ENCODE measurements around the gene ROCK2. TPM values are rescaled to one million over a fixed set of nuclear protein-coding genes. Genes with fewer than 3 reads are reported as not detected.
A peak's percentile ranks its signal among the peaks of the same experiment; 100 is the strongest.

Gene ROCK2
- total and polyA plus RNA-seq, 4 experiments from 2014 or later: 4.0 to 26.7 (median 21.6) TPM

DNA sequence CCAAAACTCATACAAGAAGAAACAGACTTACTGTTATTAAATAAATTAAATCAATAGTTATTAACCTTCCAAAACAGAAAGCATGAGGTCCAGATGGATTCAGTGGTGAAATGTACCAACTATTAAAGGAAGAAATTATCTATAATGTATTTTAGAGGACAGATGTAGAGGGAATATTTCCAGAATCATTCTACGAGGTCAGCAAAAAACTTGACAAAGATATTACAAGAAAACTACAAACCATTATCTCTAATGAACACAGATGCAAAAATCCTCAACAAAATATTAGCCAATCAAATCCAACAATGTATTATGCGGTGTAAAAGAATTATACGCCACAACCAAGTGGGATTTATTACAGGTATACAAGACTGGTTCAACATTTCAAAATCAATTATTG lies 63.7 kb downstream of the ROCK2 start:
- H3K27ac ChIP-seq (ENCODE audit: low read depth, low read length): no peak overlapping the region
- ChIA-PET CTCF (ENCODE audit: partially characterized antibody) (interaction anchor here (0.5 kb wide), 1 partner anchor 111 kb away, joined by 3 read pairs; no protein-coding TSS in a partner anchor), POLR2A (ENCODE audit: partially characterized antibody) (no interaction called here)
- Mint-ChIP-seq H3K27ac (no peak overlapping the region), H3K9me3 (peaks cover 0 to 12% (median 4%) of the 10 kb centered on the region in 8 donors), H3K4me3 (no peak overlapping the region), H3K36me3 (peaks cover 53 to 75% of the 10 kb centered on the region in 2 donors), H3K4me1 (peaks cover 14 to 32% (median 22%) of the 10 kb centered on the region in 4 donors), H3K27me3 (no peaks in the 10 kb centered on the region)
- peaks cover 4% of the 10 kb centered on the region for H3K36me3 ChIP-seq (ENCODE audit: insufficient read depth, low read length)
- no peaks in the 10 kb centered on the region for H3K4me1 ChIP-seq (ENCODE audit: insufficient read depth, low read length)
- DNase-seq: no peak
- H3K4me3 ChIP-seq (ENCODE audit: low read length in 2 of 2): no peak overlapping the region
- intact Hi-C loops (cut with micrococcal nuclease): no loop called here
- H3K27me3 ChIP-seq (ENCODE audit: insufficient read depth, low read length): no peaks in the 10 kb centered on the region
- H3K9me3 ChIP-seq (ENCODE audit: control insufficient read depth in 1 of 2, low read length in 2 of 2): no peaks in the 10 kb centered on the region

DNA sequence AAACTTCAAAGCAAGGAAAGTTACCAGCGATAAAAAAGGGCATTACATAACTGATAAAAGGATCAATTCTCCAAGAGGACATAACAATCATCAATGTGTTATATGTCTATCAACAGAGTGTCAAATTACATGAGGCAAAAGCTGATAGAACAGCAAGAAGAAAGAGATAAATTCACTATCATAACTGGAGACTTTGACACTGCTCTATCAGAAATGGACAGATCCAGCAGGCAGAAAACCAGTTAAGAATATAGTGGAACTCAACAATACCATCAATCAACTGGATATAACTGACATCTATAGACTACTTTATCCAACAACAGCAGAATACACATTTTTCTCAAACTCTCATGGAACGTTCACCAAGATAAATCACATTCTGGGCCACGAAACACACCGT lies 65.0 kb downstream of the ROCK2 start:
- no peak overlapping the region for H3K4me3 ChIP-seq (ENCODE audit: low read length in 2 of 2)
- CTCF ChIA-PET (ENCODE audit: partially characterized antibody): no interaction called here
- Mint-ChIP-seq H3K27me3 (no peaks in the 10 kb centered on the region), H3K27ac (no peak overlapping the region), H3K4me3 (no peak overlapping the region), H3K36me3 (peaks cover 45 to 68% of the 10 kb centered on the region in 2 donors), H3K4me1 (peaks cover 19 to 40% (median 25%) of the 10 kb centered on the region in 4 donors), H3K9me3 (peaks cover 0 to 12% (median 3%) of the 10 kb centered on the region in 8 donors)
- DNase-seq: no peak
- H3K9me3 ChIP-seq (ENCODE audit: control insufficient read depth in 1 of 2, low read length in 2 of 2): no peaks in the 10 kb centered on the region
- no peaks in the 10 kb centered on the region for H3K27me3 ChIP-seq (ENCODE audit: insufficient read depth, low read length)
- intact Hi-C loops (cut with micrococcal nuclease): no loop called here
- H3K4me1 ChIP-seq (ENCODE audit: insufficient read depth, low read length): no peaks in the 10 kb centered on the region
- POLR2A ChIA-PET (ENCODE audit: partially characterized antibody): no interaction called here
- H3K27ac ChIP-seq (ENCODE audit: low read depth, low read length): no peak overlapping the region
- H3K36me3 ChIP-seq (ENCODE audit: insufficient read depth, low read length): peaks cover 4% of the 10 kb centered on the region

DNA sequence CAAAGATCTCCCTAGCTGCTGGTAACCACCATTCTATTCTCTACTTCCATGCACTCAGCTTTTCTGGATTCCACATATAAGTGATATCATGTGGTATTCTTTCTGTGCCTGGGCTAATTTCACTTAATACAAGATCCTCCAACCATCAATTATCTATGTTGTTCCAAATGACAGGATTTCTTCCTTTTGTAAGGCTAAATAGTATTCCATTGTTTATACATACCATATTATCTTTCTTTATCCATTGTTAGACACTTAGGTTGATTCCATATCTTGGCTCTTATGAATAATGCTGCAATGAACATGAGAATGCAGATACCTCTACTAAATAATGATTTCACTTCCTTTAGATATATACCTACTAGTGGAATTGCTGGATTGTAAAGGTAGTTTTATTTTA lies 66.2 kb downstream of the ROCK2 start:
- intact Hi-C loops (cut with micrococcal nuclease): no loop called here
- Mint-ChIP-seq H3K9me3 (peaks cover 0 to 5% (median 1%) of the 10 kb centered on the region in 8 donors), H3K36me3 (peaks cover 35 to 69% of the 10 kb centered on the region in 2 donors), H3K27me3 (no peaks in the 10 kb centered on the region), H3K27ac (no peak overlapping the region), H3K4me3 (no peak overlapping the region), H3K4me1 (peaks cover 23 to 50% (median 34%) of the 10 kb centered on the region in 4 donors)
- Histone ChIP-seq H3K9me3 (ENCODE audit: control insufficient read depth in 1 of 2, low read length in 2 of 2) (no peaks in the 10 kb centered on the region), H3K27ac (ENCODE audit: low read depth, low read length) (no peak overlapping the region), H3K4me3 (ENCODE audit: low read length in 2 of 2) (no peak overlapping the region), H3K27me3 (ENCODE audit: insufficient read depth, low read length) (no peaks in the 10 kb centered on the region), H3K4me1 (ENCODE audit: insufficient read depth, low read length) (peaks cover 3% of the 10 kb centered on the region), H3K36me3 (ENCODE audit: insufficient read depth, low read length) (no peaks in the 10 kb centered on the region)
- POLR2A ChIA-PET (ENCODE audit: partially characterized antibody): no interaction called here
- CTCF ChIA-PET (ENCODE audit: partially characterized antibody): no interaction called here
- no peak for DNase-seq

DNA sequence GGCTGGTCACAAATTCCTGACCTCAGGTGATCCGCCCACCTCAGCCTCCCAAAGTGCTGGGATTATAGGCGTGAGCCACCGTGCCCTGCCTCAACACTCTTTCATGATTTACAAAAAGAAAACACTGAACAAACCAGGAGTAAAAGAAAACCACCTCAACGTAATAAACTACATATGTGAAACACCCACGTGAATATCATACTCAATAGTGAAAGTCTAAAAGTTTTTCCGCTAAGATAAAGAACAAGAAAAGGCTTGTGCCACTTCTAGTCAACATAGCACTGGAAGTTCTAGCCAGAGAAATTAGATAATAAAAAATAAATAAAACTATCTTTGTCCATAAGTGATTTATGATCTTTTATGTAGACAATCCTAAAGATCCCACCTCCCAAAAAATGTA lies 68.5 kb downstream of the ROCK2 start:
- Mint-ChIP-seq H3K9me3 (peaks cover 0 to 3% (median 0%) of the 10 kb centered on the region in 8 donors), H3K4me1 (peaks cover 18 to 45% (median 32%) of the 10 kb centered on the region in 4 donors), H3K27me3 (no peaks in the 10 kb centered on the region), H3K36me3 (peaks cover 25 to 60% of the 10 kb centered on the region in 2 donors), H3K4me3 (peak overlapping the region in 5 of 8 donors; percentile 31 to 58 (median 45)), H3K27ac (peak overlapping the region in 3 of 7 donors; percentile 9 to 67 (median 43))
- H3K27me3 ChIP-seq (ENCODE audit: insufficient read depth, low read length): no peaks in the 10 kb centered on the region
- H3K4me1 ChIP-seq (ENCODE audit: insufficient read depth, low read length): peaks cover 3% of the 10 kb centered on the region
- H3K36me3 ChIP-seq (ENCODE audit: insufficient read depth, low read length): no peaks in the 10 kb centered on the region
- intact Hi-C loops (cut with micrococcal nuclease): no loop called here
- H3K9me3 ChIP-seq (ENCODE audit: control insufficient read depth in 1 of 2, low read length in 2 of 2): no peaks in the 10 kb centered on the region
- DNase-seq: no peak
- no peak overlapping the region for H3K27ac ChIP-seq (ENCODE audit: low read depth, low read length)
- ChIA-PET CTCF (ENCODE audit: partially characterized antibody) (no interaction called here), POLR2A (ENCODE audit: partially characterized antibody) (no interaction called here)
- no peak overlapping the region for H3K4me3 ChIP-seq (ENCODE audit: low read length in 2 of 2)

DNA sequence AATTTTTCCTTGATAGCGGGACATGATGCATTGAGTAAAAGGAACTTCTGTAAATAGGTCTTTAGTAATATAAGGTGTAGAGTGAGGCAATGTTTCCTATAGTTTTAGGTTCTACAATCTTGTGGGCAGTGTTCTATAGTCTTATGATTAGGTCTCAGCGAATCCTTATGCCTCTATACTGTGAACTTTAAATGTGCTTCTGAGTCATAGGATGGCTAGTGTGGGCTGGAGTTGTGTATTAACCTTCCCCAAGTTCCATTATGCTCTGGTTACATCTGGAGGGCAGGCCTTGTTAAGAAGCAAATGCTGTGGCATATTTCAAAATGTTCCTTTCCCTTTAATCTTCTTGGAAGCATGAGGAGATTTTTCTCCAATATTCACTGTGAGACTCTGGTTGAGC lies 73.5 kb downstream of the ROCK2 start:
- Histone ChIP-seq H3K9me3 (ENCODE audit: control insufficient read depth in 1 of 2, low read length in 2 of 2) (no peaks in the 10 kb centered on the region), H3K36me3 (ENCODE audit: insufficient read depth, low read length) (no peaks in the 10 kb centered on the region), H3K4me1 (ENCODE audit: insufficient read depth, low read length) (peaks cover 3% of the 10 kb centered on the region), H3K27me3 (ENCODE audit: insufficient read depth, low read length) (no peaks in the 10 kb centered on the region), H3K27ac (ENCODE audit: low read depth, low read length) (no peak overlapping the region), H3K4me3 (ENCODE audit: low read length in 2 of 2) (no peak overlapping the region)
- H3K27me3 Mint-ChIP-seq: no peaks in the 10 kb centered on the region
- peaks cover 24 to 59% of the 10 kb centered on the region in 2 donors for H3K36me3 Mint-ChIP-seq
- intact Hi-C loops (cut with micrococcal nuclease): no loop called here
- no peak for DNase-seq
- ChIA-PET POLR2A (ENCODE audit: partially characterized antibody) (no interaction called here), CTCF (ENCODE audit: partially characterized antibody) (no interaction called here)
- no peak overlapping the region for H3K4me3 Mint-ChIP-seq
- peaks cover 12 to 24% (median 18%) of the 10 kb centered on the region in 4 donors for H3K4me1 Mint-ChIP-seq
- peaks cover 0 to 5% (median 1%) of the 10 kb centered on the region in 8 donors for H3K9me3 Mint-ChIP-seq
- H3K27ac Mint-ChIP-seq: no peak overlapping the region

DNA sequence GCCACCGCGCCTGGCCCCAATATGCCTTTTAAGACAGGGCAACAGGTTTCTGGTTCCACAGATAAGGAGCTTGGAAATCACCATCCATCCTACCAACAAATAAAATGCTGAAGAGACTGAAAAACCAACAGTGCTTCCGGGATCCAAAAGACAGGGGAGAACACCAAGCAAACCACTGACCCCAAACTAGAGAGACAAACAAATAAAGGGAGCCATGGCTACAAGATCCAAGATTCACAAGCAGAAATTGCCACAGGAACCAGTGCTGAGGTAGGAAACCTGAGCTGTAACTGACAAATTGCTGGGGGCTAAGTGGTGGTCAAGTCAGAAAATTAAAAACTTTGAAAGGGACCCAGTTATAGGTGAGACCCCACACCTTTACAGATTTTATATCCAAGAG lies 76.5 kb downstream of the ROCK2 start:
- no peaks in the 10 kb centered on the region for H3K36me3 ChIP-seq (ENCODE audit: insufficient read depth, low read length)
- H3K27ac Mint-ChIP-seq: no peak overlapping the region
- no peak overlapping the region for H3K4me3 Mint-ChIP-seq
- no peak for DNase-seq
- H3K27me3 Mint-ChIP-seq: no peaks in the 10 kb centered on the region
- no peaks in the 10 kb centered on the region for H3K4me1 ChIP-seq (ENCODE audit: insufficient read depth, low read length)
- H3K4me1 Mint-ChIP-seq: peaks cover 6 to 17% (median 10%) of the 10 kb centered on the region in 4 donors
- peaks cover 0 to 5% (median 2%) of the 10 kb centered on the region in 8 donors for H3K9me3 Mint-ChIP-seq
- no peak overlapping the region for H3K27ac ChIP-seq (ENCODE audit: low read depth, low read length)
- ChIA-PET CTCF (ENCODE audit: partially characterized antibody) (interaction anchor here (1.0 kb wide), 1 partner anchor 135 kb away, joined by 3 read pairs; a partner anchor contains a TSS), POLR2A (ENCODE audit: partially characterized antibody) (no interaction called here)
- peaks cover 21 to 48% of the 10 kb centered on the region in 2 donors for H3K36me3 Mint-ChIP-seq
- H3K4me3 ChIP-seq (ENCODE audit: low read length in 2 of 2): no peak overlapping the region
- H3K27me3 ChIP-seq (ENCODE audit: insufficient read depth, low read length): no peaks in the 10 kb centered on the region
- H3K9me3 ChIP-seq (ENCODE audit: control insufficient read depth in 1 of 2, low read length in 2 of 2): no peaks in the 10 kb centered on the region
- intact Hi-C loops (cut with micrococcal nuclease): no loop called here

DNA sequence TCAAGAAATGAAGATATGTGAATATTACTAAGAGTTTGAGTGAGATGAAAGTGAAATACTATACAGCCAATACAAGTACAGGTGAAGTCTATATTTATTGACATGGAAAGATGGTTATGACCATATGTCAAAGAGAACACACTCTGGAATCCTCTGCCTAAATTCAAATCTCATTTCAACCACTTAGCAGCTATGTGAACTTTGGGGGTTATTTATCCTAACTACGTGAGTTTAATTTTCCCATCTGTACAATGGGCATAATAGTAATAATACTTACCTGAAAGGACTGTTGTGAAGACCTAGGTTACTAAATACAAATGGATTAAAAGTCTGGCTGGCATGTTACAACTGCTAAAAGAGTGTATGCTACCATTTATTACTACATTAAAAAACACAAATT lies 79.6 kb downstream of the ROCK2 start:
- peaks cover 6 to 33% of the 10 kb centered on the region in 2 donors for H3K36me3 Mint-ChIP-seq
- Histone ChIP-seq H3K9me3 (ENCODE audit: control insufficient read depth in 1 of 2, low read length in 2 of 2) (no peaks in the 10 kb centered on the region), H3K36me3 (ENCODE audit: insufficient read depth, low read length) (no peaks in the 10 kb centered on the region), H3K27me3 (ENCODE audit: insufficient read depth, low read length) (no peaks in the 10 kb centered on the region), H3K4me3 (ENCODE audit: low read length in 2 of 2) (no peak overlapping the region), H3K27ac (ENCODE audit: low read depth, low read length) (no peak overlapping the region), H3K4me1 (ENCODE audit: insufficient read depth, low read length) (no peaks in the 10 kb centered on the region)
- no peak for DNase-seq
- no peaks in the 10 kb centered on the region for H3K27me3 Mint-ChIP-seq
- intact Hi-C loops (cut with micrococcal nuclease): no loop called here
- no peak overlapping the region for H3K4me3 Mint-ChIP-seq
- no peak overlapping the region for H3K27ac Mint-ChIP-seq
- POLR2A ChIA-PET (ENCODE audit: partially characterized antibody): no interaction called here
- H3K9me3 Mint-ChIP-seq: peaks cover 0 to 3% (median 0%) of the 10 kb centered on the region in 8 donors
- H3K4me1 Mint-ChIP-seq: peaks cover 0 to 17% (median 10%) of the 10 kb centered on the region in 4 donors
- CTCF ChIA-PET (ENCODE audit: partially characterized antibody): no interaction called here

Measured in CD4-positive, alpha-beta memory T cell (primary cell).